PC-9 (cell line): Measurements from ENCODE around the gene HPCA.

Experiments used
- EZH2 ChIP-seq: fragments of 200-600 bp; sonication (generic); IDR thresholded peaks from 2 replicates; pipeline ENCODE4 v1.8.0; 2017; ENCODE audit warnings: antibody characterized with exemption, low read depth
- TF ChIP-seq, protein P1 (sequence below): fragments of 200-600 bp; sonication (generic); conservative IDR thresholded peaks from 2 replicates; pipeline ENCODE4 v1.6.1; 2017; ENCODE audit warnings: mixed run types, antibody characterized with exemption, mild to moderate bottlenecking, moderate library complexity

DNA sequence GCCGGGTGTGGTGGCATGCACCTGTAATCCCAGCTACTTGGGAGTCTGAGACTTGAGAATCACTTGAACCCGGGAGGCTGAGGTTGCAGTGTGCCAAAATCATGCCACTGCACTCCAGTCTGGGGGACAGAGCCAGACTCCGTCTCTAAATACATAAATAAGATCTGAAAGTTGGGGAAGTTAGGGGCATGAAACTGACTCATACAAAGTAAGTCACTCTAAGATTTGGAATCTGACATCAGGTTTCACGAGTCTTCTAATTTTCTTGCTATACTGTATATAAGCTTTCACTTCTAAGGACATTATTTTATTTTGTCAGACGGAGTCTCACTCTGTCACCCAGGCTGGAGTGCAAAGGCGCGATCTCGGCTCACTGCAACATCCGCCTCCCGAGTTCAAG is 48.2 kb downstream of the HPCA start:
- TF ChIP-seq, protein P1, sequence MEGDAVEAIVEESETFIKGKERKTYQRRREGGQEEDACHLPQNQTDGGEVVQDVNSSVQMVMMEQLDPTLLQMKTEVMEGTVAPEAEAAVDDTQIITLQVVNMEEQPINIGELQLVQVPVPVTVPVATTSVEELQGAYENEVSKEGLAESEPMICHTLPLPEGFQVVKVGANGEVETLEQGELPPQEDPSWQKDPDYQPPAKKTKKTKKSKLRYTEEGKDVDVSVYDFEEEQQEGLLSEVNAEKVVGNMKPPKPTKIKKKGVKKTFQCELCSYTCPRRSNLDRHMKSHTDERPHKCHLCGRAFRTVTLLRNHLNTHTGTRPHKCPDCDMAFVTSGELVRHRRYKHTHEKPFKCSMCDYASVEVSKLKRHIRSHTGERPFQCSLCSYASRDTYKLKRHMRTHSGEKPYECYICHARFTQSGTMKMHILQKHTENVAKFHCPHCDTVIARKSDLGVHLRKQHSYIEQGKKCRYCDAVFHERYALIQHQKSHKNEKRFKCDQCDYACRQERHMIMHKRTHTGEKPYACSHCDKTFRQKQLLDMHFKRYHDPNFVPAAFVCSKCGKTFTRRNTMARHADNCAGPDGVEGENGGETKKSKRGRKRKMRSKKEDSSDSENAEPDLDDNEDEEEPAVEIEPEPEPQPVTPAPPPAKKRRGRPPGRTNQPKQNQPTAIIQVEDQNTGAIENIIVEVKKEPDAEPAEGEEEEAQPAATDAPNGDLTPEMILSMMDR: no peak
- TF ChIP-seq EZH2: no peak
